HUES6 (cell line): ENCODE measurements around the gene TMPRSS9.

Experiments
- H3K27ac ChIP-seq: 2 replicates; pipeline ENCODE4 v1.7.0; 2013; ENCODE audit warnings: low read depth, mild to moderate bottlenecking, low read length, inconsistent platforms
- H3K27me3 ChIP-seq: 2 replicates; pipeline ENCODE4 v1.6.1; 2013; ENCODE audit warnings: low read length; ENCODE audit not compliant: control insufficient read depth, insufficient read depth
- H3K36me3 ChIP-seq: 2 replicates; pipeline ENCODE4 v1.6.1; 2013; ENCODE audit warnings: low read length; ENCODE audit not compliant: control insufficient read depth, insufficient read depth
- H3K4me1 ChIP-seq: 2 replicates; pipeline ENCODE4 v1.6.1; 2013; ENCODE audit warnings: low read length; ENCODE audit not compliant: control insufficient read depth, insufficient read depth
- H3K4me3 ChIP-seq: 2 replicates; pipeline ENCODE4 v1.5.1; 2013; ENCODE audit warnings: low read depth, low read length
- H3K9ac ChIP-seq: one replicate; pipeline ENCODE4 v1.6.1; 2013; ENCODE audit warnings: mild to moderate bottlenecking, low read length
- H3K9me3 ChIP-seq: 2 replicates; pipeline ENCODE4 v1.6.1; 2013; ENCODE audit warnings: low read depth, low read length; ENCODE audit not compliant: control insufficient read depth, insufficient read depth

The TMPRSS9 gene

DNA sequence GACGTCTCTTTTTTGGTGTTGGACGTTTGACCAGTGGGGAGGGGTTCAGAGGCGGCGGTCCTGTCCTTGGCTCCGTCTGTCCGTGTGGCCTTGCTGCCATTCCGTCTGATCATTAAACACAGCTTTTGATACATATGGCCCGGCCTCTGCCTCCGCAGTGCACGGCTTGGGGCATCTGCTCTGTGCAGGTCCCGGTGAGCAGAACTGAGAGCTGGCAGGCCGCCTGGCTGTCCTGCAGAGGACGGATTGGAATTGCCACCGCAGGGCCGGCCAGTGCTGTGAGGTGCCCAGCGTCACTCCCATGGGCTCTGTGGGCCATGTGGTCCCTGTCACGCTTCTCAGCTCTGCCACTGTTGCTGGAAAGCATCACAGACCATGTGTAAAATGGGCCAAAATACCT lies 5.4 kb upstream of the TMPRSS9 start:
- no peak overlapping the region for H3K9ac ChIP-seq
- no peak overlapping the region for H3K27ac ChIP-seq
- no peaks in the 10 kb centered on the region for H3K9me3 ChIP-seq
- no peaks in the 10 kb centered on the region for H3K4me1 ChIP-seq
- H3K4me3 ChIP-seq: no peak overlapping the region
- peaks cover 16% of the 10 kb centered on the region for H3K36me3 ChIP-seq
- peaks cover 18% of the 10 kb centered on the region for H3K27me3 ChIP-seq

GRCh38 chr19:2355168-2356035 lies 4.7 kb upstream of the TMPRSS9 start:
- Histone ChIP-seq H3K9me3 (no peaks in the 10 kb centered on the region), H3K4me1 (no peaks in the 10 kb centered on the region), H3K36me3 (peaks cover 9% of the 10 kb centered on the region; the same call in 1 of the 2 replicates), H3K27me3 (peaks cover 23% of the 10 kb centered on the region), H3K9ac (no peak overlapping the region), H3K4me3 (no peak overlapping the region), H3K27ac (no peak overlapping the region)

DNA sequence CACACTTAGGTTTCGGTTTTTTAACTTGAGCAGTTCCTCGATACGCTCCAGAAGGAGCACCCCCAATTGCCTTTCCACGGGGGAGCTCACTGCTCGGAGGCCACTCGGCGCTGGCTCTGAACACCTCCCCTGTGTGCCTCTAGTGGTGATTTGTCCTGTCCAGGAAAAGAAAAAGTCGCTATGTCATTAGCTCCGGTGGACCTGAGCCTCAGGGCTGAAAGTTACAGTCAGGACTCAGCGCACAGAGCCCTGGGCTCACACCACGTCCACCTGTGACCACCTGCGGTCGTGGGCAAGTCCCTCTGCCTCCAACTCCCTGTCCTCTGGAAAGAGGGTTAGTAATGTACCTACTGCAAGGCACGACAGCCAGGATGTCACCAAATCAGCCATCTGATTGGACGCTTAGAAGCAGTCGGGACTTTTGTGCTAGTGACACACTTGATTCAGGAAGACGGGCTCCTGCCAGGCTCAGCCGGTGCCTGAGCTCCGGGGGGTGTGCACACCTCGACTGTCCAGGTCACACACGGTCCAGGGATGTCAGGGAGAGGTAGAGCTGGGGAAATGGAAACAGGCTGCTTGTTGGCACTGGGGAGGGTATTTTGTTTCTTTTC lies 3.9 kb upstream of the TMPRSS9 start:
- Histone ChIP-seq H3K9me3 (no peaks in the 10 kb centered on the region), H3K9ac (no peak overlapping the region), H3K27me3 (peaks cover 29% of the 10 kb centered on the region), H3K27ac (no peak overlapping the region), H3K4me3 (no peak overlapping the region), H3K36me3 (peaks cover 4% of the 10 kb centered on the region; the same call in 1 of the 2 replicates), H3K4me1 (no peaks in the 10 kb centered on the region)

GRCh38 chr19:2357279-2358206 lies 2.5 kb upstream of the TMPRSS9 start:
- no peaks in the 10 kb centered on the region for H3K9me3 ChIP-seq
- H3K27ac ChIP-seq: no peak overlapping the region
- no peak overlapping the region for H3K9ac ChIP-seq
- H3K36me3 ChIP-seq: peaks cover 4% of the 10 kb centered on the region; the same call in 1 of the 2 replicates
- H3K4me3 ChIP-seq: no peak overlapping the region
- H3K27me3 ChIP-seq: peaks cover 34% of the 10 kb centered on the region
- H3K4me1 ChIP-seq: no peaks in the 10 kb centered on the region

- Histone ChIP-seq H3K9ac (no peak overlapping the region), H3K4me3 (no peak overlapping the region), H3K9me3 (no peaks in the 10 kb centered on the region), H3K36me3 (peaks cover 2% of the 10 kb centered on the region; the same call in 1 of the 2 replicates), H3K27me3 (peaks cover 34% of the 10 kb centered on the region), H3K27ac (no peak overlapping the region), H3K4me1 (no peaks in the 10 kb centered on the region)
Observed at GRCh38 chr19:2358548-2359173, 1.4 kb upstream of the TMPRSS9 start.

DNA sequence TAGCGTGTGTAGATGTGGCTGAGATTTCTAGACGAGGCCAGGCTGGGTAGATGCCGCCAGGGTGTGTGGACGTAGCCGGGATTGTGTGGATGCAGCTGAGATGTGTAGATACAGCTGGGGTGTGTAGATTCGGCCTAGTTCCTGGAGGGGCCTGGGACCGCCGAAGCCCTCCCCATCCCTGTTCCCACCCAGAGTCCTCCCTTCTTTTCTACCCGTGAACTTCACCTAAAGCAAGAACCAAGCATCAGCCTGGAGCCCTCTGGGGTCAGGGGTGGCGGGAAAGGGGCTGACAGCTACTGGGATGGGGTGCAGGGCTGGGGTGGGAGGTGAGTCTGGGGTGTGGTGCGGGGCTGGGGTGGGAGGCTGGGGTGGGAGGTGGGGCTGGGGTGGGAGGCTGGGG lies 768 bp downstream of the TMPRSS9 start:
- Histone ChIP-seq H3K9me3 (no peaks in the 10 kb centered on the region), H3K36me3 (no peaks in the 10 kb centered on the region), H3K9ac (no peak overlapping the region), H3K27ac (no peak overlapping the region), H3K4me1 (no peaks in the 10 kb centered on the region), H3K4me3 (no peak overlapping the region), H3K27me3 (peaks cover 34% of the 10 kb centered on the region)

DNA sequence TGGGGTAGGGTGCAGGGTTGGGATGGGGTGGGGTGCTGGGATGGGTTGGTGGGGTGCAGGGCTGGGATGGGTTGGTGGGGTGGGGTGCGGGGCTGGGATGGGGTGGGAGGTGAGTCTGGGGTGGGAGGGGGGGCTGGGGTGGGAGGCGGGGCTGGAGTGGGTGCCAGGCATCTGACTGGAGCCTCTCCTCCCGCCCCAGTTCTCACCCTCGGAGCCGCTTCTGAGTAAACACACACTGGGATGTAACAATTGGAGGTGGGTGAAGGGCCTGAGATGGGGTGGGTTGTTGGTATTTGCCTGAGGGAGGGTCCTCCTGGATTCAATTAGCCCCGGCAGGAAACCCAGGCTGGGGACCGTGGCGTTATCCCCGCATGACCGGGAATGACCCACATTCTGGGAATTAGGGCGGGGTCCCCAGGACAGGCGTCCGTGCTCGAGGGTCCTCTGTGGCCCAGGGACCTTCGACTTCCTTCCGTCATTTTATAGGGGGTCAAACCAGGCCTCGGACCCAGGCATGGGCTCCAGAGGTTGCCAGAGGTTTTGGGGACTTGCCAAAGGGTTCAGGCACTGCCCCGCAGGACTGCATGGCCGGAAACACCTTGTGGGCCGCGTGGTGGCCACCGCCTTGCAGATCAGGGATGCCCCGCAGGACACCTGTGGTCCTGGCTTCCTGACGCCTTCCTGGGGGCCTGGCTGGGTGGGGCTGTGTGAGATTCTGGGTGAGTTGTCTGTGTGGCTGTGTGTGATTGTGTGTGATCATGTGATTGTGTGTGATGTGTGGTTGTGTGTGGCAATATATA lies 1.4 kb downstream of the TMPRSS9 start:
- no peaks in the 10 kb centered on the region for H3K4me1 ChIP-seq
- no peaks in the 10 kb centered on the region for H3K9me3 ChIP-seq
- H3K27me3 ChIP-seq: peaks cover 34% of the 10 kb centered on the region
- H3K4me3 ChIP-seq: no peak overlapping the region
- H3K27ac ChIP-seq: no peak overlapping the region
- H3K36me3 ChIP-seq: no peaks in the 10 kb centered on the region
- no peak overlapping the region for H3K9ac ChIP-seq

- Histone ChIP-seq H3K4me1 (no peaks in the 10 kb centered on the region), H3K9me3 (no peaks in the 10 kb centered on the region), H3K4me3 (no peak overlapping the region), H3K27me3 (peaks cover 34% of the 10 kb centered on the region), H3K9ac (no peak overlapping the region), H3K27ac (no peak overlapping the region), H3K36me3 (no peaks in the 10 kb centered on the region)
Observed at GRCh38 chr19:2362046-2362969, 2.2 kb downstream of the TMPRSS9 start.

- Histone ChIP-seq H3K4me3 (no peak overlapping the region), H3K27ac (no peak overlapping the region), H3K9ac (no peak overlapping the region), H3K4me1 (no peaks in the 10 kb centered on the region), H3K27me3 (peaks cover 33% of the 10 kb centered on the region), H3K36me3 (no peaks in the 10 kb centered on the region), H3K9me3 (no peaks in the 10 kb centered on the region)
Observed at GRCh38 chr19:2362970-2363300, 2.9 kb downstream of the TMPRSS9 start.
